K562 (cell line): ENCODE measurements around the gene MN1. TPM values are rescaled to one million over a fixed set of nuclear protein-coding genes. Genes with fewer than 3 reads are reported as not detected.
A peak's percentile ranks its signal among the peaks of the same experiment; 100 is the strongest.

Source experiments
- ATAC-seq: fragments of 200-7000 bp; cut with Tn5 transposase; 3 replicates; pipeline ENCODE4 v1.9.1; 2020; ENCODE audit warnings: moderate library complexity
- BruUV-seq: library from RNA; stranded (reverse); fragments of 400-500 nt; replicated peaks from 2 replicates; lab custom pipeline; 2021; lab: Mats Ljungman, UMichigan
- CTCF ChIA-PET: fragments of 300-600 bp; formaldehyde crosslinking; extraction: SDS; loops from one replicate; lab custom pipeline; 2021; ENCODE audit warnings: low intra/inter-chr PET ratio; lab: Yijun Ruan, JAX
- POLR2A ChIA-PET: fragments of 300-600, 350-650 bp; sonication (Branson Sonifier 250); formaldehyde crosslinking; extraction: SDS; loops from one replicate; lab custom pipeline; 2021; ENCODE audit warnings: antibody characterized with exemption, inconsistent platforms; lab: Yijun Ruan, JAX
- DNase-seq, 4 experiments: peaks; one replicate each; pipeline versions ENCODE4 v3.0.0 to v3.0.0-alpha.2; 2011 to 2018; ENCODE audit warnings: low spot score in 3 of 4, mixed read lengths in 3 of 4; ENCODE audit errors: extremely low read depth in 1 of 4
- FAIRE-seq: peaks from 2 replicates; lab custom pipeline; 2011; peaks lifted over from hg19 to GRCh38; lab: Jason Lieb, UNC
- H2AFZ ChIP-seq: 2 replicates; pipeline ENCODE4 v1.6.0; 2011; ENCODE audit warnings: low read depth, low read length, control low read depth, inconsistent platforms
- H3K27ac ChIP-seq: fragments of 200-600 bp; 3 replicates; pipeline ENCODE4 v1.8.0; 2011; ENCODE audit warnings: low read depth, mild to moderate bottlenecking, control low read depth, inconsistent platforms, low read length, moderate library complexity, mixed read lengths; ENCODE audit errors: extremely low read depth
- H3K27me3 ChIP-seq, 2 experiments: fragments of 300-600 bp in 1 of 2; 2 replicates in 1 of 2; 3 replicates in 1 of 2; pipeline versions ENCODE4 v1.6.0 to v1.8.0; 2011; ENCODE audit warnings: inconsistent platforms in 2 of 2, low read length in 2 of 2, mild to moderate bottlenecking in 1 of 2, mixed read lengths in 1 of 2, moderate library complexity in 1 of 2; ENCODE audit not compliant: control insufficient read depth in 2 of 2, insufficient read depth in 2 of 2
- H3K36me3 ChIP-seq: fragments of 300-600 bp; 3 replicates; pipeline ENCODE4 v1.8.0; 2011; ENCODE audit warnings: mild to moderate bottlenecking, low read length, inconsistent platforms; ENCODE audit not compliant: control insufficient read depth, insufficient read depth
- H3K4me1 ChIP-seq, 2 experiments: fragments of 200-600 bp in 1 of 2; replicated peaks in 1 of 2; 2 replicates in 1 of 2; 3 replicates in 1 of 2; pipeline versions ENCODE4 v1.5.1 to v1.8.0; 2011; ENCODE audit warnings: inconsistent platforms in 2 of 2, low read length in 2 of 2, mild to moderate bottlenecking in 1 of 2, mixed read lengths in 1 of 2, moderate library complexity in 1 of 2; ENCODE audit not compliant: control insufficient read depth in 2 of 2, insufficient read depth in 2 of 2
- H3K4me2 ChIP-seq: 2 replicates; pipeline ENCODE4 v1.6.1; 2011; ENCODE audit warnings: low read length, control low read depth, inconsistent platforms, mixed read lengths; ENCODE audit not compliant: insufficient read depth
- H3K4me3 ChIP-seq: fragments of 200-600 bp; sonication (generic), shearing (Covaris generic); 2 replicates; pipeline ENCODE4 v1.5.1; 2016; ENCODE audit warnings: control low read depth, inconsistent platforms
- H3K79me2 ChIP-seq: fragments of 200-600 bp; 3 replicates; pipeline ENCODE4 v1.8.0; 2011; ENCODE audit warnings: low read length, inconsistent platforms; ENCODE audit not compliant: control insufficient read depth, insufficient read depth
- H3K9ac ChIP-seq, 2 experiments: 2 replicates each; pipeline versions ENCODE4 v1.6.0 to v1.6.1; 2011; ENCODE audit warnings: low read depth in 2 of 2, low read length in 2 of 2, control low read depth in 1 of 2, inconsistent platforms in 1 of 2, mild to moderate bottlenecking in 1 of 2, mixed read lengths in 1 of 2; ENCODE audit not compliant: insufficient read depth in 1 of 2
- H3K9me1 ChIP-seq: one replicate; pipeline ENCODE4 v1.6.0; 2011; ENCODE audit warnings: inconsistent platforms, mild to moderate bottlenecking, low read length, moderate library complexity; ENCODE audit not compliant: control insufficient read depth, insufficient read depth
- H3K9me3 ChIP-seq: replicated peaks from 2 replicates; pipeline ENCODE4 v1.5.1; 2011; ENCODE audit warnings: low read depth, low read length, inconsistent platforms; ENCODE audit not compliant: control insufficient read depth, insufficient read depth
- H4K20me1 ChIP-seq: replicated peaks from 2 replicates; pipeline ENCODE4 v1.6.1; 2011; ENCODE audit warnings: low read length, inconsistent platforms, mixed read lengths; ENCODE audit not compliant: control insufficient read depth, insufficient read depth
- HDAC1 ChIP-seq, 2 experiments: fragments of 450-650 bp; IDR thresholded peaks; 2 replicates each; pipeline ENCODE4 v1.6.1; 2016 to 2017; ENCODE audit warnings: inconsistent platforms in 1 of 2, mild to moderate bottlenecking in 1 of 2, moderate library complexity in 1 of 2
- WGBS: fragments of 100-300 bp; shearing (Covaris generic); methylation state at CpG from one replicate; pipeline ENCODE4 v1.1.6; 2016; ENCODE audit warnings: low coverage, mixed read lengths; ENCODE audit not compliant: insufficient coverage; ENCODE audit errors: missing lambda C conversion rate; 5-methylcytosine and 5-hydroxymethylcytosine counted together
- in situ Hi-C: fragments of 300-500 bp; cut with MboI; formaldehyde crosslinking; loops from 4 replicates; pipeline ENCODE4 v1.15.0; 2018; ENCODE audit warnings: inconsistent platforms, mixed read lengths
- intact Hi-C: fragments of 100-400 bp; cut with micrococcal nuclease; formaldehyde crosslinking; loops from 2 replicates; pipeline ENCODE4 v1.14.2; 2022
- polyA plus RNA-seq, 8 experiments: library from polyadenylated mRNA; depleted of rRNA in 4 of 8; stranded (reverse) in 5 of 8; unstranded in 3 of 8; fragments of >200 nt; fragmentation: Nextera tagmentation in 2 of 8; fragmentation: Illumina TruSeq in 1 of 8; extraction: Ambion mirVana in 2 of 8; extraction: Trizol in 1 of 8; gene quantifications; 2 replicates each; pipeline versions ENCODE4 v1.2.1 to v1.2.3, GENCODE V29; 2011 to 2014; ENCODE audit warnings: inconsistent platforms in 1 of 8, missing spikeins in 1 of 8
- total RNA-seq, 7 experiments: library from RNA; depleted of rRNA in 6 of 7; stranded (reverse); fragments of >200 nt in 6 of 7; fragmentation: Illumina TruSeq in 2 of 7; extraction: Trizol in 2 of 7; gene quantifications; 2 replicates each; pipeline versions ENCODE4 v1.2.1 to v1.2.3, GENCODE V29; 2011 to 2021; ENCODE audit warnings: low replicate concordance in 1 of 7
- TF ChIP-seq, protein P1 (sequence below): IDR thresholded peaks from 2 replicates; pipeline ENCODE4 v1.6.1; 2016; ENCODE audit warnings: missing genetic modification characterization, missing compliant biosample characterization
- TF ChIP-seq, protein P2 (sequence below): fragments of 250-450 bp; sonication (Bioruptor Pico); IDR thresholded peaks from 2 replicates; pipeline ENCODE4 v1.5.0; 2021; ENCODE audit warnings: mild to moderate bottlenecking, moderate library complexity

The MN1 gene
- total and polyA plus RNA-seq, 9 of the 15 experiments (the other 6 are each of a cell fraction or from before 2014, with no cell fraction given), result under 0.01 to 0.05 (median 0.03) TPM; not detected in 5

GRCh38 chr22:27727673-27728451 lies 73.7 kb downstream of the MN1 start:
- CTCF ChIA-PET, result no interaction called here

More at GRCh38 chr22:27727673-27728451, 73.7 kb downstream of the MN1 start:
- Histone ChIP-seq H3K9me1 (no peaks in the 10 kb centered on the region), H3K9ac (peak overlapping the region in 1 of 2 experiments; percentile 57; a peak in 1 of 4 replicates), H3K27ac (peak overlapping the region; percentile 95), H3K4me2 (peak overlapping the region; percentile 88; the same call in 1 of the 2 replicates), H3K36me3 (no peaks in the 10 kb centered on the region), H3K4me3 (no peak overlapping the region), H3K79me2 (no peaks in the 10 kb centered on the region), H3K27me3 (no peaks in the 10 kb centered on the region), H4K20me1 (no peaks in the 10 kb centered on the region), H2AFZ (peak overlapping the region; percentile 97), H3K9me3 (no peaks in the 10 kb centered on the region), H3K4me1 (peaks cover 19 to 21% of the 10 kb centered on the region in 2 experiments)
- FAIRE-seq (peak; percentile 19), ATAC-seq (no peak), DNase-seq (no peak)
- no TSS peak for BruUV-seq
- in situ Hi-C loops (no loop called here), intact Hi-C loops (no loop called here)
- TF ChIP-seq, protein P1, sequence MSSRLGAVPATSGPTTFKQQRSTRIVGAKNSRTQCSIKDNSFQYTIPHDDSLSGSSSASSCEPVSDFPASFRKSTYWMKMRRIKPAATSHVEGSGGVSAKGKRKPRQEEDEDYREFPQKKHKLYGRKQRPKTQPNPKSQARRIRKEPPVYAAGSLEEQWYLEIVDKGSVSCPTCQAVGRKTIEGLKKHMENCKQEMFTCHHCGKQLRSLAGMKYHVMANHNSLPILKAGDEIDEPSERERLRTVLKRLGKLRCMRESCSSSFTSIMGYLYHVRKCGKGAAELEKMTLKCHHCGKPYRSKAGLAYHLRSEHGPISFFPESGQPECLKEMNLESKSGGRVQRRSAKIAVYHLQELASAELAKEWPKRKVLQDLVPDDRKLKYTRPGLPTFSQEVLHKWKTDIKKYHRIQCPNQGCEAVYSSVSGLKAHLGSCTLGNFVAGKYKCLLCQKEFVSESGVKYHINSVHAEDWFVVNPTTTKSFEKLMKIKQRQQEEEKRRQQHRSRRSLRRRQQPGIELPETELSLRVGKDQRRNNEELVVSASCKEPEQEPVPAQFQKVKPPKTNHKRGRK (tag), result peak; percentile 98
- TF ChIP-seq, protein P2, sequence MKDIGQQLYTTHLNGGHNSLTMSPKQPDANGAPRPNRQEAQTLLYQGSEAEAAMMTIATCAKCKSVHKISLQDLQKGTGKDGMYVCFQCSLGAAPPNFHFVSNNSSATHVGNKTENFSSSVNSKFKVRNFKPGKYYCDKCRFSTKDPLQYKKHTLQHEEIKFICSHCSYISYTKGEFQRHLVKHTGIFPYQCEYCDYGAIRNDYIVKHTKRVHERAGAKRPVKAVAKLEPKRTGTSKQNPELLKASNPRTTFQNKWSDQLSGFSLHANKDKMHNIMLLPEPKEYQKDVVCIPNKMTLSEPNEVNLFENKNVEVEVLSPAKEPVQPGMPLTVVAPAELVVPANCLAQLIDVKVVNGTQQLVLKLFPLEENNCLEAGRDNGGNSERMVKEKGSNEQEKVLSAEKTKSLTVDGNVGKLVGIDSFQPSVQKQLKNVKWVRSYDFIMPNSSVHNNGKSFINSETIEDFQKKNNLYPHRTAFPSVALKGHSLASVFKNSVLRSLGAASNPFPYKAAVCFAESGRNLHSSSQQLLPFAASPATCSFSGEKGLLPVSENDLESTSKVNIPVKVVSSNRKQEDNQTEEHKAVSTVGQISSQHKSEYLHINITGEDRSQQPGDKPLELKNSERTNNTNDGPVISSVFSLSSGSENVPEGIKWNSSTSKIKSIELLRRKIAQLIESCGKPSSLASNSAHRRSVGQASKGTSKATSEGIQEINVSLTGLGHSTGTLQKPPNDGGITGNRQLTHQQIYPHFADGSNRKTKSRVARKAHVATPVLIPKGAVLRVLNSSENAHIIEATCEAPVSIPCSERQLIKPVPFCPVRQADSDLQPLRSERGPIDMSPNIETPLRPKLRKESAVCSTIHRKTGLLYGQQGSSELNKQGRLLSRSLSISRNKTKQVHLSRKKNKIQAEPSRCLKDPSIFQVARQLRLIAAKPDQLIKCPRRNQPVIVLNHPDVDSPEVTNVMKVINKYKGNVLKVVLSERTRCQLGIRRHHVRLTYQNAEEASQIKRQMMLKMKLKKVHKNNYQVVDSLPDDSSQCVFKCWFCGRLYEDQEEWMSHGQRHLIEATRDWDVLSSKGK (CRISPR knock-in tag), result no peak
- TF ChIP-seq HDAC1 (IDR thresholded peaks at IDR 0.05), result no peak
- WGBS, result 61% methylated on average over 4 of the region's 4 CpGs
- POLR2A ChIA-PET, result no interaction called here
